Measurements from ENCODE around the gene ICOS.

DNA sequence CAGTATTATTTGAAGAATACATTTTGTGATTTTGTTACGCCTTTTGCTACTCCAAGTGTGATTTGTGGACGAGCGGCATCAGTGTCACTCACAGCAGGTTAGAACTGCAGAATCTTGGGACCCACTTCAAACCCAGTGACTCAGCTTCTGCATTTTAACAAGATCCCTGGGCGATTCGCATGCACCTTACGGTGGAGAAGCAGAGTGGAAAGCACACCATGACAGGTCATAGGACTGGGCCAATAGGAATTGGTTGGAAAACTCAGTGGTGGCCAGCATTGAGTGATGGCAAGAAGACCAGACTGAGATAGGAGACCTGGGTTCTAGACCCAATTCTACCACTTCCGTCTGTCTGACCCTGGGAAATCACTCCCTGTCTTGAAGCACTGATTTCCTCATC is 42.7 kb upstream of the ICOS start:
- TF ChIP-seq, protein P1, sequence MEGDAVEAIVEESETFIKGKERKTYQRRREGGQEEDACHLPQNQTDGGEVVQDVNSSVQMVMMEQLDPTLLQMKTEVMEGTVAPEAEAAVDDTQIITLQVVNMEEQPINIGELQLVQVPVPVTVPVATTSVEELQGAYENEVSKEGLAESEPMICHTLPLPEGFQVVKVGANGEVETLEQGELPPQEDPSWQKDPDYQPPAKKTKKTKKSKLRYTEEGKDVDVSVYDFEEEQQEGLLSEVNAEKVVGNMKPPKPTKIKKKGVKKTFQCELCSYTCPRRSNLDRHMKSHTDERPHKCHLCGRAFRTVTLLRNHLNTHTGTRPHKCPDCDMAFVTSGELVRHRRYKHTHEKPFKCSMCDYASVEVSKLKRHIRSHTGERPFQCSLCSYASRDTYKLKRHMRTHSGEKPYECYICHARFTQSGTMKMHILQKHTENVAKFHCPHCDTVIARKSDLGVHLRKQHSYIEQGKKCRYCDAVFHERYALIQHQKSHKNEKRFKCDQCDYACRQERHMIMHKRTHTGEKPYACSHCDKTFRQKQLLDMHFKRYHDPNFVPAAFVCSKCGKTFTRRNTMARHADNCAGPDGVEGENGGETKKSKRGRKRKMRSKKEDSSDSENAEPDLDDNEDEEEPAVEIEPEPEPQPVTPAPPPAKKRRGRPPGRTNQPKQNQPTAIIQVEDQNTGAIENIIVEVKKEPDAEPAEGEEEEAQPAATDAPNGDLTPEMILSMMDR (IDR thresholded peaks at IDR 0.05): no peak
- no peak for TF ChIP-seq POLR2A (IDR thresholded peaks at IDR 0.05)
